ENCODE results near the gene AMPD2. TPM values are rescaled to one million over a fixed set of nuclear protein-coding genes. Genes with fewer than 3 reads are reported as not detected.
"Not testable (repeated sequence)": the region's sequence is repeated elsewhere in the genome, so short reads cannot be mapped to it uniquely, and the experiment has no call there.

The AMPD2 gene
- total RNA-seq, 1 donor from 2014 or later = 49.5 TPM

DNA sequence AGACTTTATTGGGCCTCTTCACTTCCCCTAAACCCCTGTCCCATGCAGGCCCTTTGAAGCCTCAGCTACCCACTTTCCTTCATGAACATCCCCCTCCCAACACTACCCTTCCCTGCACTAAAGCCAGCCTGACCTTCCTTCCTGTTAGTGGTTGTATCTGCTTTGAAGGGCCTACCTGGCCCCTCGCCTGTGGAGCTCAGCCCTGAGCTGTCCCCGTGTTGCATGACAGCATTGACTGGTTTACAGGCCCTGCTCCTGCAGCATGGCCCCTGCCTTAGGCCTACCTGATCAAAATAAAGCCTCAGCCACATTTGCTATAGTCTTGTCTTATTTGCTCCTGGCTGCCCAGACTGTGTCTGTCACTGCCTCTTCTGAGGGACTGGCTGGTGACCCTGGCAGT, 41.8 kb downstream of the AMPD2 start:
- DNase-seq (ENCODE audit: low spot score) (no peak), ATAC-seq (no peak)

DNA sequence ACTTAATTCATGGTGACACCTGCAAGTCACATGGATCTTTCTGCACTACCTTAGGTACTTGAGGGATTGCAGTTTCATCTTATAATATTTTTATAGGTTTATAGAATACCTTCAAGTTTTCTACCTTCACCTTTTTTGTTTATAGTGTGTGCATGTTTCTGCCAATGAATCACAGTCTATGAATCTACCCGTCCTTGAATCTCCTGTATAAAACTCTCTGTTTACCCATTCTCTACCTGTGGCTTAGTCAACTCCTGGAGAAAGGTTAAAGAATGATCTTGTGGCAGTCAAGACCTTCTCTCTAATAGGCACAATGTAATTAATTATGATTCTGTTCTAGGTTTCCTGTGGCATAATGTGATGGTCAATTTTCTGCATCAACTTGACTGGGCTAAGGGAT, 45.0 kb downstream of the AMPD2 start:
- no peak for ATAC-seq
- intact Hi-C loops (cut with DNase I) = no loop called here
- no peak for DNase-seq (ENCODE audit: low spot score)

More for the DNA sequence above, 41.8 kb downstream of the AMPD2 start:
- intact Hi-C loops (cut with DNase I) = no loop called here

DNA sequence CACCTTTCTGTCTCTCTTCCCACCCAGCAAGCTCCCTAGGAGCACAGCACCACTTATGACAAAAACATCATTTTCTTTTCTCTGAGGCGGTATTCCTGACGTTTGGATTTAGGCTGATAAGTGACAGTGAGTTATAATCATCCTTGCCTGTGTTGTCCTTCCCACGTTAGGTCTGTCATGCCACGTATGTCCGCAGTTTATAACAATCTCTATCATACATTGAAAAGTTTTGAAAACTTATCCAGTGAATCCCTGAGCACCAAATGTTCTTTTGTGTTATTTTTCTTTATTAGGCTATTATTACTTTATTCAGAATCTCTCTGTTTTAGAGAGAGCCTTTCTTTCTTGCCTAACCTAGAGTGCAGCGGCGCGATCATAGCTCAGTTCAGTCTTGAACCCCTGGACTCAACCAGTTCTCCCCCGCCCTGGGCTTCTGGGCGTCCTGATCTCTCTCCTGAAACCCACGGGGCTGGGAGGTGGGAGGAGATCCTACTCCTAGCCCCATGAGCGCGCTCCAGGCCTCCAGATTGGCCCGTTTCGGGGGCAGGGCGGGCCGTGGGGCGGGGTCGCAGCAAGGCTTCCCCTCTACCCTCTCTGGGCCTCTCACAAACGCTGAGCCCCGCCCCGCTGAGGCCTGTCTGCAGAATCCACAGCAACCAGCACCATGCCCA, 48.0 kb downstream of the AMPD2 start, which contains the start of gene GSTM2:
Gene GSTM2, plus strand, starts transcription at position 606 of the 671 bp plus-strand sequence. Its CDS starts 59 bp downstream, at position 665.
- ATAC-seq = peak; percentile 100
- intact Hi-C loops (cut with DNase I) = loop anchor here (2.0 kb wide), 1 partner anchor 57 kb away; no protein-coding TSS in a partner anchor

DNA sequence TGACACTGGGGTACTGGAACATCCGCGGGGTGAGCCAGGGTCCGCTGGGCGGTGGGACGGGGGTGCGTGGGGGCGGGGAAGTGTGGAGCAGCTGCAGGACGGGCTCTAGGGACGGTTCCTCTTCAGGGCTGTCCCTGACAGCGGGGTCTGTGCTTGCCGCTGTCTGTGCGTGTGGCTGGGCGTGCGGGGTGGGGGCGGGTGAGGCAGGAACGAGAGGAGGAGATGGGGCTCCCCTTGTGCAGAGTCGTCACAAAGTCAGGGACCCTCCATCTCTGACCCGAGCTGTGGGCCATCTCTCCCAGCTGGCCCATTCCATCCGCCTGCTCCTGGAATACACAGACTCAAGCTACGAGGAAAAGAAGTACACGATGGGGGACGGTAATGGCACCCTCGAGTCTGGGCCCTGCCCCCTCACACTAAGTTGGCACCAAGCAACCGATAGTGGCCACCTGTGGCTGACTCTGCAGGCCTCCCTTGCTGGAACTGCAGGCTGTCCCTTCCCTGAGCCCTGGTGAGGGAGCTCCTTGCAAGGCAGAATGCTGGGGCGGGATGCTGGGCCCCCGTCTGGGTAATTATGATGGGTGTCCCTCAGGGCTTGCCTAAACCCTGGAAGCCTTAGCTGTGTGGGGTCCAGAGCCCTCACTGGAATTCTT, 48.6 kb downstream of the AMPD2 start:
- ATAC-seq (peak; percentile 50), DNase-seq (ENCODE audit: low spot score) (no peak)
- intact Hi-C loops (cut with DNase I) = loop anchor here (2.0 kb wide), 1 partner anchor 57 kb away; no protein-coding TSS in a partner anchor

More for the DNA sequence above, 48.0 kb downstream of the AMPD2 start, which contains the start of gene GSTM2:
- DNase-seq (ENCODE audit: low spot score) = peak; percentile 96

DNA sequence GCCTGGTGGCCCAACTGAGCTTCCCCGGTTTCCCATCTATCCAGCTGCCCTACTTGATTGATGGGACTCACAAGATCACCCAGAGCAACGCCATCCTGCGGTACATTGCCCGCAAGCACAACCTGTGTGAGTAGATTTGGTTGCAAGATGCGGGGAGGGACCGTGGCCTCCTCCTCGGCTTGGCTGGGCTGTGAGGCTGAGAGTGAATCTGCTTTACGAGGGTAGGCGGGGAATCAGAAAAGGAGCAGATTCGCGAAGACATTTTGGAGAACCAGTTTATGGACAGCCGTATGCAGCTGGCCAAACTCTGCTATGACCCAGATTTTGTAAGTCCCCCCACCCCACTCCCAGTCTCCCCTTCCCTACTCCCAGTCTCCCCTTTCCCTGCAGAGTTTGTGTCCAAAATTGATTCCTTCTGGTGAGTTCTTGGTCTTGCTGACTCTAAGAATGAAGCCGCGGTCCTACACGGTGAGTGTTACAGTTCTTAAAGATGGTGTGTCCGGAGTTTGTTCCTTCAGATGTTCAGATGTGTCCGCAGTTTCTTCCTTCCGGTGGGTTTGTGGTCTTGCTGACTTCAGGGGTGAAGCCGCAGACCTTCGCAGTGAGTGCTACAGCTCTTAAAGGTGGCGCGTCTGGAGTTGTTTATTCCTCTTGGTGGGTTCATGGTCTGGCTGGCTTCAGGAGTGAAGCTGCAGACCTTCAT, 49.8 kb downstream of the AMPD2 start:
- DNase-seq (ENCODE audit: low spot score) (no peak), ATAC-seq (no peak)
- intact Hi-C loops (cut with DNase I) = loop anchor here (2.0 kb wide), 1 partner anchor 55 kb away; no protein-coding TSS in a partner anchor

DNA sequence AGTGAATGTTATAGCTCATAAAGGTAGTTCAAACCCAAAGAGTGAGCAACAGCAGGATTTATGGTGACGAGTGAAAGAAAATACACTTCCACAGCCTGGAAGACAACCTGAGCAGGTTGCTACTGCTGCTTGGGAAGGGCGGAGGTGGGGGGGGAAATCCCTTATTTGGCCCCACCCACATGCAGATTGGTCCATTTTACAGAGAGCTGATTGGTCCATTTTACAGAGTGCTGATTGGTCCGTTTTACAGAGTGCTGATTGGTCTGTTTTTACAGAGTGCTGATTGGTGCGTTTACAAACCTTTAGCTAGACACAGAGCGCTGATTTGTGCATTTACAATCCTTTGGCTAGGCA, 50.3 kb downstream of the AMPD2 start:
- intact Hi-C loops (cut with DNase I) = loop anchor here (2.0 kb wide), 1 partner anchor 55 kb away; no protein-coding TSS in a partner anchor
- DNase-seq (ENCODE audit: low spot score); ATAC-seq: not testable (repeated sequence)

DNA sequence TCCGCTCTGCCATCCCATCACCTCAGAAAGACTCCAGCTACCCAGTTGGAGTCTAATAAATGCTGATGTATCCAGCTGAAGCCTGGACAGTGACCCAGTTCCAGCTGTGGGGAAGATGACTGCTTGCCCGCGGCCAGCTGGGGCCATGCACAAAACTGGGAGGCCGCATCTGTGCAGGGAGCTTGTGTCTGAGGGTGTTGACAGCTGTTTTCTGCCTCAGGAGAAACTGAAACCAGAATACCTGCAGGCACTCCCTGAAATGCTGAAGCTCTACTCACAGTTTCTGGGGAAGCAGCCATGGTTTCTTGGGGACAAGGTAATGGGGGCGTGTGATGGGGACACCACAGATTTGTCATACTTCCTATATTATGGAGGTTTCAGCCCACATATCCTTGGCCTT, 51.4 kb downstream of the AMPD2 start:
- intact Hi-C loops (cut with DNase I) = no loop called here
- no peak for DNase-seq (ENCODE audit: low spot score)
- ATAC-seq = no peak

DNA sequence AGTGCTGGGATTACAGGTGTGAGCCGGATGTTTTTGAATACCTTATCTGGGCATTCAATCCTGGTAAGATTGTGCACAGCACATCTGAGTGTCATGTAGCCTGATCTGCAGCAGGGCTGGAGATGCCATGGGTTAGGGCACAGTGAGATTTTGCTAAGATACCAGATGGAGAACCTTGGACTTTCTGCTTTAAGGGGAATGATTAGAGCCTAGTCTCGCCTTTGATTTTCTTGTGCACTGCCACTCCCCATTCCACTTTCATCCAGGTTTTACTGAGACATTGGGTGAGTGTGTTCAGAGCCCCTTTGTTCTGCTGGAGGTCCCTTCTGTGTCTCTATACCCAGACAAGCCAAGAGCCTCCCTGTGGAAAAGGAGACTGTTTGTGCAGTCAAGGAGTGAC, 54.2 kb downstream of the AMPD2 start:
- intact Hi-C loops (cut with DNase I); ATAC-seq; DNase-seq (ENCODE audit: low spot score): not testable (repeated sequence)

DNA sequence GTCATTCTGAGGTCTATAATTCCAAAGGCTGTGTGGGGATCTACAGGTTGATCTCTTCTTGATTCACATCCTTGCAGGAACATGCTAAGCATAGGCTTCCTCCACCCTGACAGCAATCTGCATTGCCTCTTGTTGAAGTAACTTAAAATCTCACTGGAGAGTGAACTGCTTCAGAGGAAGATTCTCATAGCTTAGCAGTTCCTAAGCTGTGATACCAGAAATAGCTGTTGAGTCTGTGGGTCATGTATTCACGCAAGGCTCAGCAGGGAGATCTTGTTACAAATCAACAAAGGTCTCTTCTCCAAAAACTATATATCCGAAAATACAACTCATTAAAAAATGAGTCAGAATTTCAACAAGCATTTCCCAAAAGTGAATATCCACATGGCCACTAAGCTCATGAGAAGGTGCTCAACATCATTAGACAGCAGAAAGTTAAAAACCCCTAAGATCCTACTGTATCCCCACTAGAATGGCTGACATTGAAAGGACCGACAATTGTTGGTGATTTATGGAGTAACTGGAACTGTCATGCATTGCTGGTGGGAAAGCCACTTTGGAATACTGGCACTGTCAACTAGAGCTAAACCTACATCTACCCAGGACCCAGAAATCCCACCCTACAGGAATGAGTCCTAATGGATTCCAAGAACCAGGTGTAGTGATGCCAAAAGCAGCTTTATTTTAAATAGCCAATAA, 57.2 kb downstream of the AMPD2 start:
- ATAC-seq; intact Hi-C loops (cut with DNase I): not testable (repeated sequence)

DNA sequence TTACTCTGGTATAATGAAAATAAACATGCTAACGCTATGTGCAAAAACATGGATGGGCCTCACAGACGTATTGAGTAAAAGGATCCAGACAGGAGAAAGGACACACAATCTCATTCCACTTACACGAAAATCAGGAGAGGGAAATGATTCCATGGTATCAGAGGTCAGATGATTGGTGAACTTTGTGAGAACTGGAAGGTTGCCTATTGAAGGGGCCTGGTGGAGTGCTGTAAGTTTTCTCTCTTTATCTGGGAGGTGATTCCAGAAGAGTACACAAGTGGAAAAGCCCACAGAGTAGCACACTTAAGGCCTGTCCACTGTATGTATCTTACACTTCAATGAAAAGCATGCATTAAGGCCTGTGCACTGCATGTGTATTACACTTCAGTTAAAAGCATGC, 57.8 kb downstream of the AMPD2 start:
- intact Hi-C loops (cut with DNase I) = no loop called here
- ATAC-seq (no peak), DNase-seq (ENCODE audit: low spot score) (no peak)

More for the DNA sequence above, 57.2 kb downstream of the AMPD2 start:
- DNase-seq (ENCODE audit: low spot score) = not testable (repeated sequence)

DNA sequence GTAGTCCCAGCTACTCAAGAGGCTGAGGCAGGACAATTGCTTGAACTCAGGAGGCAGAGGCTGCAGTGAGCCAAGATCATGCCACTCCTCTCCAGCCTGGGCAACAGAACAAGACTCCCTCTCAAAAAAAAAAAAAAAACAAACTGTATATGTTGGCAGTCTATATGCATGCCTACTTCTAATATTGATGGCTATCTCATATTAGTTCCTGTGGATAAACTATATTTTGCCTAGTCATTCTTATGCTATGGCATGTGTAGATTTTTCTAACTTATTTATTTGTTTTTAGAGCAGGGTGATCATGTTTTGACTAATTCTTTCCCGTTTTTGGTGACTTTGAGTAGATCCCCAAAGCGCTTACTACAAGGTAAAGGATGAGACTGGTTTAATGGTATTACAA, 59.0 kb downstream of the AMPD2 start:
- DNase-seq (ENCODE audit: low spot score); ATAC-seq; intact Hi-C loops (cut with DNase I): not testable (repeated sequence)

Other genes with a start within 250 kb of the AMPD2 start
- 111 TPM for gene SORT1, start 221.9 kb upstream of the AMPD2 start, total RNA-seq
- 44.8 TPM for gene PSMA5, start 193.4 kb upstream of the AMPD2 start, total RNA-seq
- 4.2 TPM for gene SYPL2, start 153.3 kb upstream of the AMPD2 start, total RNA-seq
- gene ATXN7L2, start 135.9 kb upstream of the AMPD2 start, total RNA-seq = 5.0 TPM
- gene CYB561D1, start 125.7 kb upstream of the AMPD2 start, total RNA-seq = 7.6 TPM
- gene AMIGO1, start 110.1 kb upstream of the AMPD2 start, total RNA-seq = 15.6 TPM
- gene GPR61, start 80.0 kb upstream of the AMPD2 start, total RNA-seq = not detected
- gene GNAI3, start 71.2 kb upstream of the AMPD2 start, total RNA-seq = 7.0 TPM
- not detected for gene GNAT2, start 221 bp upstream of the AMPD2 start, total RNA-seq
- 36.7 TPM for gene GSTM4, start 36.3 kb downstream of the AMPD2 start, total RNA-seq
- 194 TPM for gene GSTM2, start 48.2 kb downstream of the AMPD2 start, total RNA-seq
- 91.5 TPM for gene GSTM1, start 68.0 kb downstream of the AMPD2 start, total RNA-seq
- gene GSTM5, start 92.4 kb downstream of the AMPD2 start, total RNA-seq = 41.6 TPM
- 104 TPM for gene GSTM3, start 121.2 kb downstream of the AMPD2 start, total RNA-seq
- not detected for gene EPS8L3, start 144.1 kb downstream of the AMPD2 start, total RNA-seq